ENCODE data around the gene QKI.

QKI gene

DNA sequence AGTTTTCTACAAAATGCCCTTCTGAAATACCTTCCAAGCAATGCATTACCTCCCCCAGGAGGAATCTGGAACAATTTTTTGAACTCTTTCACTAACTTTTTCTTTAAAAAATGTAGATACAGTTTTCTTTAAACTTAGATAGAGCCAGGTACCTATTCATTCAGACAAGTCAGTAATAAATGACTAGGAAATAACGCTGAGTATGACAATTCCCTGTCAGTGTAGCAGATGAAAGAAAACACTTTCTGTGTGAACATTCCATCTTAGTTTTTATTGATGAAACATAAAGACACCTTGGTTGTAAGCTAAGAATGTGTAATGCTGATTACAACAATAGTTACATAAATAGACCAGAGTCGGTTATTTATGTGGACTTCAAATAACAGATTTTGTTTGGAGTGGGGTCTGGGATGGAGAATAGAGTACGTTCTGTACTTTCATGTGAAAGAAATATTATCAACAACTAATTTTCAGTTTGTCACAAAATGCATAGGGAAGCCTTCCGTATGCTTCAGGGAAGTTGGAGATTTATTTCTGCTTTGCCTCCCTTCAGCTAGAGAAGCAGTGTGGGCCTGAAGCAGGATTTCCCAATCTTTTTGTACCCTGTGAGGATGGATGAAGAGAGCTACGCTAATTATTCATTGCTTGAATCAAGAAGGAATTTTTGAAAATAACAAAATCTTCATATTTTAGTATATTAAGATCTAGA lies 19.2 kb upstream of the QKI start:
- no peak for DNase-seq (ENCODE audit: low read depth in 1 of 2, low spot score in 1 of 2)
- no peak overlapping the region for H3K27ac ChIP-seq (replicated peaks)
- no peak overlapping the region for H3K4me3 ChIP-seq (replicated peaks; ENCODE audit: insufficient read depth, low read length)
- no peak for TF ChIP-seq POLR2AphosphoS5 (IDR thresholded peaks at IDR 0.05; ENCODE audit: low read depth)
- no peak for TF ChIP-seq SPI1 (IDR thresholded peaks at IDR 0.05; ENCODE audit: borderline replicate concordance, low read depth)
- TF ChIP-seq, protein P1, sequence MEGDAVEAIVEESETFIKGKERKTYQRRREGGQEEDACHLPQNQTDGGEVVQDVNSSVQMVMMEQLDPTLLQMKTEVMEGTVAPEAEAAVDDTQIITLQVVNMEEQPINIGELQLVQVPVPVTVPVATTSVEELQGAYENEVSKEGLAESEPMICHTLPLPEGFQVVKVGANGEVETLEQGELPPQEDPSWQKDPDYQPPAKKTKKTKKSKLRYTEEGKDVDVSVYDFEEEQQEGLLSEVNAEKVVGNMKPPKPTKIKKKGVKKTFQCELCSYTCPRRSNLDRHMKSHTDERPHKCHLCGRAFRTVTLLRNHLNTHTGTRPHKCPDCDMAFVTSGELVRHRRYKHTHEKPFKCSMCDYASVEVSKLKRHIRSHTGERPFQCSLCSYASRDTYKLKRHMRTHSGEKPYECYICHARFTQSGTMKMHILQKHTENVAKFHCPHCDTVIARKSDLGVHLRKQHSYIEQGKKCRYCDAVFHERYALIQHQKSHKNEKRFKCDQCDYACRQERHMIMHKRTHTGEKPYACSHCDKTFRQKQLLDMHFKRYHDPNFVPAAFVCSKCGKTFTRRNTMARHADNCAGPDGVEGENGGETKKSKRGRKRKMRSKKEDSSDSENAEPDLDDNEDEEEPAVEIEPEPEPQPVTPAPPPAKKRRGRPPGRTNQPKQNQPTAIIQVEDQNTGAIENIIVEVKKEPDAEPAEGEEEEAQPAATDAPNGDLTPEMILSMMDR (IDR thresholded peaks at IDR 0.05; ENCODE audit: insufficient read depth, low read length): no peak
- H3K27me3 ChIP-seq (ENCODE audit: insufficient read depth, poor library complexity, severe bottlenecking): no peaks in the 10 kb centered on the region

DNA sequence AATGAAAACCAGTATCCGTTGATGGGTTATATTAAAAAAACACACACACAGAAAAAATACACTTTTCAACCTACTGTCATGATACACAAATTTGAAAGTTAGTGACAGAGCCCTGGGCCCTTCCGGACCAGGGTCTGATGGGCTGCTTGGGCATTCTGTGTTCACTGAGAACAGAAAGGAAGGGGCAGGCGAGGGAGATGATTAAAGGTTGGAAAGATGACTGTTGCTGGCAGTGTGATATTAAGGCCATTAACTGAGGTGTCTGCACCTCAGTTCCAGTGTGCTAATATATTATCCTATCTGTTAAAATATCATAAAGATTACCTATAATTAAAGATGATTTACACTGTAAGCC lies 18.7 kb upstream of the QKI start:
- Histone ChIP-seq H3K27ac (replicated peaks) (no peak overlapping the region), H3K4me3 (replicated peaks; ENCODE audit: insufficient read depth, low read length) (no peak overlapping the region), H3K27me3 (ENCODE audit: insufficient read depth, poor library complexity, severe bottlenecking) (no peaks in the 10 kb centered on the region)
- no peak for DNase-seq (ENCODE audit: low read depth in 1 of 2, low spot score in 1 of 2)
- TF ChIP-seq, protein P1 (IDR thresholded peaks at IDR 0.05; ENCODE audit: insufficient read depth, low read length): no peak
- TF ChIP-seq SPI1 (IDR thresholded peaks at IDR 0.05; ENCODE audit: borderline replicate concordance, low read depth) (no peak), GABPA (IDR thresholded peaks at IDR 0.05; ENCODE audit: low read depth) (no peak), POLR2AphosphoS5 (IDR thresholded peaks at IDR 0.05; ENCODE audit: low read depth) (no peak)
- TF ChIP-seq, protein P2, sequence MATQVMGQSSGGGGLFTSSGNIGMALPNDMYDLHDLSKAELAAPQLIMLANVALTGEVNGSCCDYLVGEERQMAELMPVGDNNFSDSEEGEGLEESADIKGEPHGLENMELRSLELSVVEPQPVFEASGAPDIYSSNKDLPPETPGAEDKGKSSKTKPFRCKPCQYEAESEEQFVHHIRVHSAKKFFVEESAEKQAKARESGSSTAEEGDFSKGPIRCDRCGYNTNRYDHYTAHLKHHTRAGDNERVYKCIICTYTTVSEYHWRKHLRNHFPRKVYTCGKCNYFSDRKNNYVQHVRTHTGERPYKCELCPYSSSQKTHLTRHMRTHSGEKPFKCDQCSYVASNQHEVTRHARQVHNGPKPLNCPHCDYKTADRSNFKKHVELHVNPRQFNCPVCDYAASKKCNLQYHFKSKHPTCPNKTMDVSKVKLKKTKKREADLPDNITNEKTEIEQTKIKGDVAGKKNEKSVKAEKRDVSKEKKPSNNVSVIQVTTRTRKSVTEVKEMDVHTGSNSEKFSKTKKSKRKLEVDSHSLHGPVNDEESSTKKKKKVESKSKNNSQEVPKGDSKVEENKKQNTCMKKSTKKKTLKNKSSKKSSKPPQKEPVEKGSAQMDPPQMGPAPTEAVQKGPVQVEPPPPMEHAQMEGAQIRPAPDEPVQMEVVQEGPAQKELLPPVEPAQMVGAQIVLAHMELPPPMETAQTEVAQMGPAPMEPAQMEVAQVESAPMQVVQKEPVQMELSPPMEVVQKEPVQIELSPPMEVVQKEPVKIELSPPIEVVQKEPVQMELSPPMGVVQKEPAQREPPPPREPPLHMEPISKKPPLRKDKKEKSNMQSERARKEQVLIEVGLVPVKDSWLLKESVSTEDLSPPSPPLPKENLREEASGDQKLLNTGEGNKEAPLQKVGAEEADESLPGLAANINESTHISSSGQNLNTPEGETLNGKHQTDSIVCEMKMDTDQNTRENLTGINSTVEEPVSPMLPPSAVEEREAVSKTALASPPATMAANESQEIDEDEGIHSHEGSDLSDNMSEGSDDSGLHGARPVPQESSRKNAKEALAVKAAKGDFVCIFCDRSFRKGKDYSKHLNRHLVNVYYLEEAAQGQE (IDR thresholded peaks at IDR 0.05; ENCODE audit: insufficient replicate concordance, low read depth): no peak

DNA sequence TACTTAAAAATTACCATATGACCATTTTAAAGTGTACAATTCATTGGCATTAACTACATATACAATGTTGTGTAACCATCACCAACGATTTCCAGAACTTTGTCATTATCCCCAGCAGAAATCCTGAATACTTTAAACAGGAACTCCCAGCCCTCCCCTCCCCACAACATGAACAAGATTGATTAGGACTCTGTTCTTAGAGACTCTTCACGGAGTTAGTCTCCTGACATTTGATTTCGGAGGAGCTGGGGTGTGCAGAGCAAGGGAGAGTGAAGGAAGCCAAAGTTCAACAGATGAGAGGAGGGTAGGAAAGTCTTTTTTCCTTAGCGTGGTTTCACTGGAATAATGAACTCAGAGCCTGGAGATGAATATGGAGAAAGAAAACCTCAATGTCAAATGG lies 17.2 kb upstream of the QKI start:
- Histone ChIP-seq H3K27ac (replicated peaks) (no peak overlapping the region), H3K4me3 (replicated peaks; ENCODE audit: insufficient read depth, low read length) (no peak overlapping the region), H3K27me3 (ENCODE audit: insufficient read depth, poor library complexity, severe bottlenecking) (no peaks in the 10 kb centered on the region)
- DNase-seq (ENCODE audit: low read depth in 1 of 2, low spot score in 1 of 2): no peak
- TF ChIP-seq SPI1 (IDR thresholded peaks at IDR 0.05; ENCODE audit: borderline replicate concordance, low read depth) (no peak), POLR2AphosphoS5 (IDR thresholded peaks at IDR 0.05; ENCODE audit: low read depth) (no peak), GABPA (IDR thresholded peaks at IDR 0.05; ENCODE audit: low read depth) (no peak)
- TF ChIP-seq, protein P1 (IDR thresholded peaks at IDR 0.05; ENCODE audit: insufficient read depth, low read length): no peak
- TF ChIP-seq, protein P2 (IDR thresholded peaks at IDR 0.05; ENCODE audit: insufficient replicate concordance, low read depth): no peak

DNA sequence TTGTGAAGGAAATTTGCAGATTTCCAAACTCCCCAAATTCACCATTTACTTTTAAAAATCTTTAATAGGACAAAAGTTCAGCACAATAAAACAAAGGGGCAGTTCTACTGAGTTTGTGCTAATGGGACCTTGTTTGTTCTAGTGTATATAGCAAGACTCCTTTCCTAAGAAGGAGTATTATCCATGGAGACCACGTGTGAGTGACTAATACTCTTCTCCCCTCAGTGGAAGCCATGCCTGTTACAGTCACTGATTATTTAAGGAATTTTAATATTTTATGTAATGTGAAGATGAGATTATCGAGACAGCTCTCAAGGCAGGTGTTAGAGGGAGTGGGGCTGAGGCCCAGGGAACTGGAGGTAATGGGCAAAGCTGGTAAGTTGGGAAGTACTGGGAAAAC lies 16.4 kb upstream of the QKI start:
- H3K4me3 ChIP-seq (replicated peaks; ENCODE audit: insufficient read depth, low read length): no peak overlapping the region
- TF ChIP-seq POLR2AphosphoS5 (IDR thresholded peaks at IDR 0.05; ENCODE audit: low read depth): no peak
- TF ChIP-seq, protein P2 (IDR thresholded peaks at IDR 0.05; ENCODE audit: insufficient replicate concordance, low read depth): no peak
- TF ChIP-seq SPI1 (IDR thresholded peaks at IDR 0.05; ENCODE audit: borderline replicate concordance, low read depth): no peak
- TF ChIP-seq, protein P1 (IDR thresholded peaks at IDR 0.05; ENCODE audit: insufficient read depth, low read length): no peak
- TF ChIP-seq GABPA (IDR thresholded peaks at IDR 0.05; ENCODE audit: low read depth): no peak
- no peak for DNase-seq (ENCODE audit: low read depth in 1 of 2, low spot score in 1 of 2)
- H3K27ac ChIP-seq (replicated peaks): no peak overlapping the region
- H3K27me3 ChIP-seq (ENCODE audit: insufficient read depth, poor library complexity, severe bottlenecking): no peaks in the 10 kb centered on the region

Measured in HL-60 (cell line).